Gastroesophageal sphincter (tissue), 4 donors: ENCODE measurements around the gene CDADC1. TPM values are rescaled to one million over a fixed set of nuclear protein-coding genes. Genes with fewer than 3 reads are reported as not detected.
"Not testable (repeated sequence)": the region's sequence is repeated elsewhere in the genome, so short reads cannot be mapped to it uniquely, and the experiment has no call there.

Experiments
- ATAC-seq: fragments of 150-250 bp; one replicate; pipeline ENCODE4 v1.9.1; 2016; ENCODE audit warnings: mild to moderate bottlenecking, moderate library complexity
- H3K27ac ChIP-seq, 4 donors: fragments of 200-600 bp; sonication (generic) in 3 of 4; 1 replicate in 3 of 4; 2 replicates in 1 of 4; pipeline ENCODE4 v1.5.1; 2016 to 2019
- H3K27me3 ChIP-seq: fragments of 200-600 bp; sonication (generic); one replicate; pipeline ENCODE4 v1.5.1; 2019
- H3K36me3 ChIP-seq, 2 donors: fragments of 200-600 bp; sonication (generic); one replicate each; pipeline ENCODE4 v1.5.1; 2019; ENCODE audit warnings: control low read depth in 1 of 2
- H3K4me1 ChIP-seq, 3 donors: fragments of 200-600 bp; sonication (generic); 1 replicate in 2 of 3; 2 replicates in 1 of 3; pipeline ENCODE4 v1.5.1; 2016 to 2019; ENCODE audit warnings: control low read depth in 2 of 3
- H3K4me3 ChIP-seq, 2 donors: fragments of 200-600 bp; sonication (generic); one replicate each; pipeline ENCODE4 v1.5.1; 2019; ENCODE audit warnings: mild to moderate bottlenecking in 1 of 2, moderate library complexity in 1 of 2
- H3K9me3 ChIP-seq, 3 donors: fragments of 200-600 bp; sonication (generic); one replicate each; pipeline ENCODE4 v1.5.1; 2017 to 2019; ENCODE audit warnings: control low read depth in 2 of 3
- CTCF ChIP-seq, 4 experiments: fragments of 200-600 bp in 2 of 4; fragments of 450-650 bp in 2 of 4; sonication (generic) in 1 of 4; IDR thresholded peaks; one replicate each; pipeline ENCODE4 v1.5.1; 2017 to 2019; ENCODE audit warnings: antibody characterized with exemption in 4 of 4, mild to moderate bottlenecking in 2 of 4, moderate library complexity in 2 of 4
- EP300 ChIP-seq: sonication (generic); formaldehyde crosslinking; IDR thresholded peaks from one replicate; pipeline ENCODE4 v1.6.1; 2017; ENCODE audit warnings: antibody characterized with exemption, mild to moderate bottlenecking
- POLR2A ChIP-seq, 2 donors: fragments of 450-650 bp; IDR thresholded peaks; one replicate each; pipeline ENCODE4 v1.6.1; 2017; ENCODE audit warnings: antibody characterized with exemption in 2 of 2, mild to moderate bottlenecking in 2 of 2, moderate library complexity in 1 of 2
- POLR2AphosphoS5 ChIP-seq: sonication (generic); formaldehyde crosslinking; IDR thresholded peaks from one replicate; pipeline ENCODE4 v1.6.1; 2017; ENCODE audit warnings: antibody characterized with exemption
- WGBS, 2 donors: methylation state at CpG; one replicate each; pipeline ENCODE4 v1.1.5; 2018; ENCODE audit warnings: low coverage in 1 of 2; 5-methylcytosine and 5-hydroxymethylcytosine counted together
- total RNA-seq, 4 donors: library from RNA; depleted of rRNA; stranded (reverse); fragments of >200 nt; gene quantifications; one replicate each; pipeline ENCODE4 v1.1.0, GENCODE V29; 2016

CDADC1 gene
- total RNA-seq, 4 donors from 2014 or later = 5.8 to 9.3 (median 6.7) TPM

- Histone ChIP-seq H3K4me3 (no peak overlapping the region), H3K9me3 (no peaks in the 10 kb centered on the region), H3K36me3 (peaks cover 0 to 47% of the 10 kb centered on the region in 2 donors), H3K4me1 (no peaks in the 10 kb centered on the region), H3K27ac (no peak overlapping the region), H3K27me3 (no peaks in the 10 kb centered on the region)
- ATAC-seq = no peak
- TF ChIP-seq EP300 (no peak), POLR2AphosphoS5 (no peak), CTCF (IDR thresholded peaks at IDR 0.05) (no peak), POLR2A (IDR thresholded peaks at IDR 0.05) (no peak)
Measured at GRCh38 chr13:49279885-49280284, 32.2 kb downstream of the CDADC1 start.

- no peak for ATAC-seq
- Histone ChIP-seq H3K9me3 (no peaks in the 10 kb centered on the region), H3K4me3 (no peak overlapping the region), H3K4me1 (peaks cover 0 to 14% (median 0%) of the 10 kb centered on the region in 3 donors), H3K27ac (no peak overlapping the region), H3K27me3 (no peaks in the 10 kb centered on the region), H3K36me3 (peaks cover 0 to 34% of the 10 kb centered on the region in 2 donors)
- TF ChIP-seq POLR2A (IDR thresholded peaks at IDR 0.05) (no peak), POLR2AphosphoS5 (no peak)
- WGBS, 2 donors = 71 to 89% methylated on average over 1 of the region's 1 CpG
Measured at GRCh38 chr13:49287995-49288394, 40.3 kb downstream of the CDADC1 start.

- no peak for ATAC-seq
- Histone ChIP-seq H3K27ac (no peak overlapping the region), H3K9me3 (no peaks in the 10 kb centered on the region), H3K27me3 (no peaks in the 10 kb centered on the region), H3K4me3 (no peak overlapping the region), H3K36me3 (peaks cover 0 to 33% of the 10 kb centered on the region in 2 donors), H3K4me1 (peaks cover 0 to 19% (median 0%) of the 10 kb centered on the region in 3 donors)
- TF ChIP-seq POLR2AphosphoS5 (no peak), EP300 (no peak), POLR2A (IDR thresholded peaks at IDR 0.05) (no peak), CTCF (IDR thresholded peaks at IDR 0.05) (no peak)
Measured at GRCh38 chr13:49288458-49288857, 40.7 kb downstream of the CDADC1 start.

GRCh38 chr13:49292742-49293486, 45.2 kb downstream of the CDADC1 start:
- peak; percentile 69 for ATAC-seq
- Histone ChIP-seq H3K36me3 (peaks cover 0 to 11% of the 10 kb centered on the region in 2 donors), H3K27me3 (no peaks in the 10 kb centered on the region), H3K4me1 (peaks cover 0 to 20% (median 0%) of the 10 kb centered on the region in 3 donors), H3K4me3 (no peak overlapping the region), H3K9me3 (no peaks in the 10 kb centered on the region), H3K27ac (peak overlapping the region in 3 of 4 donors; percentile 20 to 39 (median 29))
- no peak for TF ChIP-seq POLR2A (IDR thresholded peaks at IDR 0.05)
- no peak for TF ChIP-seq CTCF (IDR thresholded peaks at IDR 0.05)
- peak; percentile 74 for TF ChIP-seq POLR2AphosphoS5
- whole genome bisulfite sequencing, 2 donors = 19 to 44% methylated on average over 4 to 5 of the region's 6 CpGs

DNA sequence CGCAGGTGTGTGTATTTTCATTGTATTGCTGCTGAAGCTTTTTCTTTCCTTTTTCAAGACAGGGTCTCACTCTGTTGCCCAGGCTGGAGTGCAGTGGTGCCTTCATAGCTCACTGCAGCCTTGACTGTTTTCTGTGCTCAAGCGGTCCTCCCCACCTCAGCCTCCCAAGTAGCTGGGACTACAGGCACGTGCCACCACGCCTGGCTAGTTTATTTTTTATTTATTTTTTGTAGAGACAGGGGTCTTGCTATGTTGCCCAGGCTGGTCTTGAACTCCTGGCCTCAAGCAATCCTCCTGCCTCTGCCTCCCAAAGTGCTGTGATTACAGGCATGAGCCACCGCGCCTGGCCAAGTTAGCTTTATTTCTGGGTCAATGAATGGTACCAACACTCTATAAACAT, 47.0 kb downstream of the CDADC1 start:
- not testable (repeated sequence) for ATAC-seq, H3K9me3 ChIP-seq, H3K4me3 ChIP-seq, H3K36me3 ChIP-seq, H3K27me3 ChIP-seq
- H3K4me1 ChIP-seq = peaks cover 0 to 27% (median 0%) of the 10 kb centered on the region in 3 donors
- peak overlapping the region in 1 of 4 donors; percentile 14 for H3K27ac ChIP-seq
- 93 to 100% methylated on average over 1 to 6 of the region's 6 CpGs for WGBS, 2 donors

- no peak for ATAC-seq
Measured at GRCh38 chr13:49295244-49295643, 47.5 kb downstream of the CDADC1 start.

More at GRCh38 chr13:49295244-49295643, 47.5 kb downstream of the CDADC1 start:
- Histone ChIP-seq H3K36me3 (peaks cover 0 to 3% of the 10 kb centered on the region in 2 donors), H3K4me1 (peaks cover 0 to 27% (median 0%) of the 10 kb centered on the region in 3 donors), H3K27me3 (no peaks in the 10 kb centered on the region), H3K9me3 (no peaks in the 10 kb centered on the region), H3K27ac (peak overlapping the region in 1 of 4 donors; percentile 14), H3K4me3 (no peak overlapping the region)
- 26 to 37% methylated on average over 4 to 6 of the region's 6 CpGs for WGBS, 2 donors
- no peak for TF ChIP-seq EP300
- TF ChIP-seq POLR2AphosphoS5 = no peak
- TF ChIP-seq POLR2A (IDR thresholded peaks at IDR 0.05) = no peak
- TF ChIP-seq CTCF (IDR thresholded peaks at IDR 0.05) = no peak
